WI38 (cell line): ENCODE data around the gene IL20RB.
"Not testable (repeated sequence)": the region's sequence is repeated elsewhere in the genome, so short reads cannot be mapped to it uniquely, and the experiment has no call there.

Experiments used
- H3K4me3 ChIP-seq: 2 replicates; pipeline ENCODE4 v1.5.1; 2011; ENCODE audit warnings: low read depth, mild to moderate bottlenecking, control low read depth, low read length
- TF ChIP-seq, protein P1 (sequence below): IDR thresholded peaks from 2 replicates; pipeline ENCODE4 v1.5.1; 2012; ENCODE audit warnings: low read depth, mild to moderate bottlenecking, control low read depth, low read length

Gene IL20RB

DNA sequence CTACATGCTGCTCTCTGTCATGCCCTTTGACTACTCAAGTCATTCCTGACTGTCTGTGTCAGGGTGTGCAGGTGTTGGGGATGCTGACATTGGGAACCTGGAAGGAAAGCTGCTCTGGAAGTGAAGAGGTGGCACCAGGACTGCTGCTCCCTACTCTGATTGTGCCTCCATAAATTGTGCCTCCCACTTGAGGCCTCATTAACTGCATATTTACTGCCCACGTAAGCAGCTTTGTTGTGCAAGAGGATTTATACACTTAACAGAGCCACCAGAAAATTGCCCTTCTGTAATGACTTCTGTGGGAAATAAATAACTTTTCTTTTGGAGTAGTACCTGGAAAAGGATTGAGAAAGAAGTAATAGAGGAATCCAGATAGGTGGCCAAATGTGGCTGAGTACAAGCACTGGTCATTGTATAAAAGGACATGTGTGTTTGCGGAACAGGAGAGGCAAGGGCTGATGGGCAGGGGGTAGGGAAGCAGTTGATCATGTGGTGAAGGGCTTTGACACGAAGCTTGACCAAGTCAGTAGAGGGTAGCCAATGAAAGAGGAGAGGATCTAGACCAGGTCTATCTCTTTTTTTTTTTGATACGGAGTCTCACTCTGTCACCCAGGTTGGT lies 24.8 kb downstream of the IL20RB start:
- TF ChIP-seq, protein P1, sequence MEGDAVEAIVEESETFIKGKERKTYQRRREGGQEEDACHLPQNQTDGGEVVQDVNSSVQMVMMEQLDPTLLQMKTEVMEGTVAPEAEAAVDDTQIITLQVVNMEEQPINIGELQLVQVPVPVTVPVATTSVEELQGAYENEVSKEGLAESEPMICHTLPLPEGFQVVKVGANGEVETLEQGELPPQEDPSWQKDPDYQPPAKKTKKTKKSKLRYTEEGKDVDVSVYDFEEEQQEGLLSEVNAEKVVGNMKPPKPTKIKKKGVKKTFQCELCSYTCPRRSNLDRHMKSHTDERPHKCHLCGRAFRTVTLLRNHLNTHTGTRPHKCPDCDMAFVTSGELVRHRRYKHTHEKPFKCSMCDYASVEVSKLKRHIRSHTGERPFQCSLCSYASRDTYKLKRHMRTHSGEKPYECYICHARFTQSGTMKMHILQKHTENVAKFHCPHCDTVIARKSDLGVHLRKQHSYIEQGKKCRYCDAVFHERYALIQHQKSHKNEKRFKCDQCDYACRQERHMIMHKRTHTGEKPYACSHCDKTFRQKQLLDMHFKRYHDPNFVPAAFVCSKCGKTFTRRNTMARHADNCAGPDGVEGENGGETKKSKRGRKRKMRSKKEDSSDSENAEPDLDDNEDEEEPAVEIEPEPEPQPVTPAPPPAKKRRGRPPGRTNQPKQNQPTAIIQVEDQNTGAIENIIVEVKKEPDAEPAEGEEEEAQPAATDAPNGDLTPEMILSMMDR, result no peak
- H3K4me3 ChIP-seq, result no peak overlapping the region

DNA sequence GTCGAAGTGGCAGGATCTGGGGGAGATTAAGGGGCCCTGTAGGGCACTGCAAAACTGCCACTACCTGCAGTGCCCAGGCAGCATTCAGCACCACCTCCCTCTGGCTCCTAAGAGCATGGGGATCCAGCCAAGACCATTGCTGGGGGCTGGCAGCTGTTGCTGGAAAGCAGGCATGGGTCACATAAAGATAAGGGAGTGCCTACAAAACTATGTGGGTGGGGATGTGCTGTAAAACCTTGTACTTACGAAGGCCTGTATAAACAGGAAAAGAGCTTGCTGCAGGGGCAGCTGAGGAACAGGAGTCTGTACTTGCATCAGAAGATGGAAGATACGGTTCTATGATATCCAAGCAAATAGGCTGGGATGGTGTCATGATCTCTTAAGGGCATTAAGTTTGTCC lies 27.1 kb downstream of the IL20RB start:
- TF ChIP-seq, protein P1, result no peak
- H3K4me3 ChIP-seq, result no peak overlapping the region

DNA sequence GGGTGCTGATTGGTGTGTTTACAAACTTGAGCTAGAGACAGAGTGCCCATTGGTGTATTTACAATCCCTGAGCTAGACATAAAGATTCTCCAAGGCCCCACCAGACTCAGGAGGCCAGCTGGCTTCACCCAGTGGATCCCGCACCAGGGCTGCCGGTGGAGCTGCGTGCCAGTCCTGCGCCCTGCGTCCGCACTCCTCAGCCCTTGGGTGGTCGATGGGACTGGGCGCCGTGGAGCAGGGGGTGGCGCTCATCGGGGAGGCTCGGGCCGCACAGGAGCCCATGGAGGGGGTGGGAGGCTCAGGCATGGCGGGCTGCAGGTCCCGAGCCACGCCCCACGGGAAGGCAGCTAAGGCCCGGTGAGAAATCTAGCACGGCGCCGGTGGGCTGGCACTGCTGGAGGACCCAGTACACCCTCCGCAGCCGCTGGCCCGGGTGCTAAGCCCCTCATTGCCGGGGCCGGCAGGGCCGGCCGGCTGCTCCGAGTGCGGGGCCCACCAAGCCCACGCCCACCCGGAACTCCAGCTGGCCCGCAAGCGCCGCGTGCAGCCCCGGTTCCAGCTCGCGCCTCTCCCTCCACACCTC lies 29.7 kb downstream of the IL20RB start:
- H3K4me3 ChIP-seq, result not testable (repeated sequence)

DNA sequence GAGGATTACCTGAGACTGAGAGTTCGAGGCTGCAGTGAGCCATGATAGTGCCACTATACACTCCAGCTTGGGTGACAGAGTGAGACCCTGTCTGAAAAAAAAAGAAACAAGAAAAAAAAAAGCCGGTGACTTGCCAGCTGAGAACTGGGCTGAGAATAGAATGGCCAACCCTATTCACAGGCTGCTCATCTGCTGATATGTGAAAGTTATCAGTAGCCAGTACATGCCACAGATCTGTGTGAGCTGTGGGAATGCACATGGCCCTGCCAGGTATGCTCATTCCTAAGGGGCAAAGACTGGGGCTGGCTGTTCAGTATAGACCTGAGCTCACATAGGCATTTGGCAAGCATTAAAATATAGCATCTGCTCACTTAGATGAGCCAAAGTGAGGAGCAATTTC lies 30.9 kb downstream of the IL20RB start:
- TF ChIP-seq, protein P1, result no peak
- no peak overlapping the region for H3K4me3 ChIP-seq

DNA sequence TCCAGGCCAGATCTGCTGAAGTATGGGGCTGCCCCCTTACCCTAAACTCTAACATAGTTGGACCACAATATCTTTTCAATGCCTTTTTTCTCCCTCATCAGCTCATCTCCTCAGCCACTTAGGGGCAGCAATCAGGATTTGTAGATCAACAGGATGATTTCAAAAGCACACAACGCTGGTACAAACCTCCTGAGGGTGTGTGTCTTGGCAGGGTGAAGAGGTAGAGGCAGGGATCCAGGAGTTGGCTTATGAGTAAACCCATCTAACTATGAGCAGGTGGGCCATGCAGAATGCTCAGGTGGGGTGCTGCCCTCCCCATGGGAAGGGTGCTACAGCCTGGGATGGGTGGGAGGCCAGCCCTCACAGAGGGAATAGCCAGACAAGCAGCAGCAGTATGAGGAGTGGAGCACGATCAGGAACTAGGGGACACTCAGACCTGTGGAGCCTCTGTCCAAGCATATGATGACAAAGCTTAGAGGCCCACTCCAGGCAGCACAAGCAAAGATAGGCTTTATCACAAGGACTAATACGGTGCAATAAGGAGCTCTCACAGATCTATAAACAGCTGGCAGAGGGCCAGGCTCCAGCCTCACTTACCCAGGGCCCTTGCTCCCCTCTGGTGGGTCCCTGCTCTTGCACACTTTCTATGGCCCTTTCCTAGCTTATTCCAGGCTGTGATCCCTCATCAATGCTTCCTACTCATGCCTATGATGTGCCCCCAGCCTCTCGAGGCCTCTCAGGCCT lies 32.2 kb downstream of the IL20RB start:
- H3K4me3 ChIP-seq, result no peak overlapping the region
- TF ChIP-seq, protein P1, result no peak

DNA sequence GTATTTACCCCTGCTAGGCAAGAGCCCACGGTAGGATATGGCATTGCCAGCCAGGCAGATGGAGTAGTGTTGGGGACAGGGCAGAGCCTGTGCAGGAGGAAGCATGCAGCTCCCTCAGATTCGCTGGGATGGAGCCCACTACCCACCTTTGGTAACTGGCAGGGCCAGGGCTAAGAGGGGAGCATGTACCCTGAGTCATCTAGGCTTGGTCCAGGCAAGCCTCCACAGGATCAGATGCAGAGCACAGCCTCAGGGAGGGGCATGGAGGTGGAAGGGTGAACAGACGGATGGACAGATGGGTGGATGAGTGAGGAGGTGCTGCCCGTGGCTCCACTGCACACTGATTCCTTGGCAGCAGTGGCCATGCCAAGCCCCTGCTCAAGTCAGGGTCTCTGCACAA lies 33.0 kb downstream of the IL20RB start:
- TF ChIP-seq, protein P1, result no peak
- no peak overlapping the region for H3K4me3 ChIP-seq

DNA sequence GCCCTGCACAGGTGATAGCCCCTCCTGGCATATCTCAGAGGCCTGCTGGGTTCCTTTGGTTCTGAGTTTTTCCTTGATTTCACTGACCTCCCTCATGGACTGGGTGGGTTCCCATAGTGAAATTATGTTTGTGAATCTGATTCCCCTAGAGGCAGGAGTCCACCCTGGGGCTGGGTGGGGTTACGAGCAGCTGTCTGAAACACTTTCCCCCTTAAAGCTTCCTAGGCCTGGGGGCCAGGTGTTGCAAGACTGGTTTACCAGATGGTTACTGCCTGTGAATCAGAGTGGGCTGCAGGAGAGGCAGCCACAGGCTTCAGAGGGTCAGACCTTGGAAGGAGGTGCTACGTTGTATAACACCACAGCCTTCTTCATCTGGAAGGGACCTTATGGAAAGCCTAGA lies 34.3 kb downstream of the IL20RB start:
- TF ChIP-seq, protein P1, result no peak
- no peak overlapping the region for H3K4me3 ChIP-seq
